SKM-1 (cell line): ENCODE data around the gene SHMT2.

Experiments
- DNase-seq: peaks from one replicate; lab custom pipeline; 2025; ENCODE audit not compliant: unreplicated experiment; lab: John Stamatoyannopoulos, UW

SHMT2 gene

DNA sequence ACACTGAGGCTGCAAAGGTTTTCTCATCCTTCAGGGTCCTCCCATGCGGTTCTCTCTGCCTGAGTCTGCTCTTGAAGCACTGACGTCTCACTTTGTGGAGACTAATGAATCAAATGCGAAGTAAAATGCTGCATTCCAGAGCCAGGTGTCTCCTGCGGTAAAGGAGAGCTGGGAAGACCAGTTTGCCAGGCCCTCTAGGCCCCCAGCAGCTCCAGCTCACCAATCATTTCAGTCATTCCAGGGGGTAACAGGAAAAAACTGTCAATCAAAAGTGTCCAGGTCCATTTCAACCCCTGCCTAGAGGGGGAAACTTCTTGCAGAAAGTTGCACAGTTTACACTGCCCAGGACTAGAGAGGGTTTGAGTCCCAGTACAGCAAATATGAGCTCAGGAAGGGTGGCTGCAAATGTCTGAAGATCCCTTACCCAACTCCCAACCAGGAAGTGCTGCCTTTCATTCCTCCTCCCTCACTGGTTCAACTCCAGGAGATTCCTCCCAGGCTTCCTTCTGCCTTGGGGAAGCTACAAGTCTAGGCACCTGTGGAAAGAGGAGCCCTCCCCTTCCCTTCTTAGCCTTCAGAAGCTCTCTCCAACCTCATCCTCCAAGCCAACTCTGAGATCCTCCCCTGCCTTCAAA, 15.6 kb upstream of the SHMT2 start:
- DNase-seq, result peak; percentile 8

- no peak for DNase-seq
Observed at GRCh38 chr12:57214398-57214781, 15.1 kb upstream of the SHMT2 start.

- DNase-seq, result no peak
Observed at GRCh38 chr12:57215065-57215464, 14.4 kb upstream of the SHMT2 start.

DNA sequence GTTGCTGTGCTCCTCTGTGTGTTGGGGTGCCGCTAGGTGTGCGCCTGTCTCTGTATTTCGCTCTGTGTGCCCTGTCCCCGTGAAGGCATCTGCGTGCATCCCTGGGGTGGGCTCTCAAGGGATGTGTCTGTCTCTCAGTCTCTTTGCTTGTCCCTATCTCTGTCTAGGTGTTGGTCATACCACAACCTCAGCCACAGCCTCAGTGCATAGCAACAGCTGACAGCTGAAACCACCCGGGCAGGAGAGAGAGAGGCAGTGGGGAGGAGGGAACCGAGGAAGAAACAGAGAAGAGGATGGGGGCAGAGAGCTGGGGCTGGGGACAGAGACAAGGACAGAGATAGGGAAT, 13.9 kb upstream of the SHMT2 start:
- no peak for DNase-seq

DNA sequence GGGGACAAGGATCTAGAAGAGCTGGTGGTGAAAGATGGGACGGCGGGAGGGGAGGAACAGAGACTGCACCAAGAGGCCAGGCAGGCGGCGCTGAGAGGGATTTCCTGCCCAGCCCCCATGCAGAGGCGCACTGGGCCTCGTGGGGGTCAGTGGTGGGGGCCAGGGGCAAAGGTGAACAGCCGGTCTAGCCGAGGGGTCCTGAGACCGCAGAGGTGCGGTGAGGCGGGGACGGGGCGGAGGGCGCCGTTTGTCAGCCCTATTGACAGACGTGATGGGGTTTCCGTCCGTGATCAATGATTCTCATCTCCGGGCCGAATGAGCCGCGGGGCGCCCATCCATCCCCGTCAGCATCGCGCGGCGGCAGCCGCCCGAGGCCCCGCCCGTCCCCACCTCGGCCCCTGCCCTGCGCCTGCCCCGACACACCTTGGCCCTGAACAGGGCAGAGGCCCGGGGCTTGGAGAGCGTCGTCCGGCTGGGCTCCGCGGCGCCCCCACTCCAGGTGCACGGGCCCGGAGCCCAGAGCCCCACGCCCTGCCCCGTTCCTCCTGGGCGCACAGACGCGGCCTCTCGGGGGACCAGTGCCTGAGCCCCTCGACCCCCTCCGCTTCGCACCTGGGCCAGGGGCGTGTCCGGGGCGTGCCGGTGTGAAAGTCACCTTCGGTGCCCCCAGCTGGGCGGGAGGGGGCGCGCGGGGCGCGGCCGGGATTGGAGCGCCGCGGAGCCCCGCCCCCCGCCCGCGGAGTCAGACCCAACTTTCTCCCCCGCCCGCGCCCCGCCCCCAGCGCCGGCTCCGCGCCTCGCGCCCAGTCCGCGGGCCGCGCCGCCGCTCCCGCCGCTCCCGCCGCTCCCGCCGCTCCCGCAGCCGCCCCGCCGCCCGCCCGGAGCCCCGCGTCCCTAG, 13.2 kb upstream of the SHMT2 start, which contains the start of gene NXPH4:
Gene NXPH4 (plus strand): TSS at position 781 of the 898 bp plus-strand sequence. CDS start 176 bp downstream, outside the sequence.
- DNase-seq, result no peak

DNA sequence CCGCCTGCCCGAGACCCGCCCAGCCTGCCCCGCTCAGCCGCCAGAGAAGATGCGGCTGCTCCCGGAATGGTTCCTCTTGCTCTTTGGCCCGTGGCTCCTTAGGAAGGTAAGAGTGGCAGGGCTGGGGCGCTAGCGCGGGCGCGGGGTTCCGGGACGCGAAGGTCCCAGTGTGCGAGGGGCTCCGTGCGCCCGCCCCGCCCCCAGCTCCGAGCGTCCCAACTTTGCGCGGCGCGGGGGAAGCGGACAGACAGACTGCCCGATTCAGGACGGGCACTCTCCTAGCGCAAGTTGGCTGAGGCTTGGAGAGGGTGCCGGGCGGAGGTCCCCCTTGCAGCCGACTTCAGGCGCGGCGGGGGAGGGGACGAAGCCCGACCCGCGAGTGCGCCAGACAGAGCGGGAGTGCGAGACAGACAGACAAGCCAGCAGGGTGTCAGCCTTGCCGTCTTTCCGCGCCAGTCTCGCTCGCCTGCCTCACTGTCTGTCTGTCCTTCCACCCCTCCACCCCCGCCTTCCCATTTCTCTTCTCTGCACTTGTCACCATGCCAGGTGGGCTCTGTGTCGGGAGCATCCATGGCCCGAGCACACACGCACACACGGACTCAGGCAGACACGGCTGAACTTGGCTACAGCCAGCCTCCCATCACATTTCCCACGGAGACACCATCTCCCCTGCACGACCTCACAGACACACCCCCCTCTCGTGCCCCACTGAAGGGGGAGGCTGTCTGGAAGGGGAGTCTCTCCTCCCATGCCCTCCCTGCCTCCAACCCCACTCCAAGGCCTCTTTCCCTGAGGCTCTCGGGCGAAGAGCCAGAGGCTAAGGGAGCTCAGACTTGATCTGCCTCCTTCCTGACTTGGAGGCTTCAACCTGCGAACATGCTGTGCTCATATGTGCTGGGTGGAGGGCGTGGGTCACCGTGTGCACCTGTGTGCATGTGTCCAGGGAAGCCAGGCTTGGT, 12.3 kb upstream of the SHMT2 start:
- no peak for DNase-seq

DNA sequence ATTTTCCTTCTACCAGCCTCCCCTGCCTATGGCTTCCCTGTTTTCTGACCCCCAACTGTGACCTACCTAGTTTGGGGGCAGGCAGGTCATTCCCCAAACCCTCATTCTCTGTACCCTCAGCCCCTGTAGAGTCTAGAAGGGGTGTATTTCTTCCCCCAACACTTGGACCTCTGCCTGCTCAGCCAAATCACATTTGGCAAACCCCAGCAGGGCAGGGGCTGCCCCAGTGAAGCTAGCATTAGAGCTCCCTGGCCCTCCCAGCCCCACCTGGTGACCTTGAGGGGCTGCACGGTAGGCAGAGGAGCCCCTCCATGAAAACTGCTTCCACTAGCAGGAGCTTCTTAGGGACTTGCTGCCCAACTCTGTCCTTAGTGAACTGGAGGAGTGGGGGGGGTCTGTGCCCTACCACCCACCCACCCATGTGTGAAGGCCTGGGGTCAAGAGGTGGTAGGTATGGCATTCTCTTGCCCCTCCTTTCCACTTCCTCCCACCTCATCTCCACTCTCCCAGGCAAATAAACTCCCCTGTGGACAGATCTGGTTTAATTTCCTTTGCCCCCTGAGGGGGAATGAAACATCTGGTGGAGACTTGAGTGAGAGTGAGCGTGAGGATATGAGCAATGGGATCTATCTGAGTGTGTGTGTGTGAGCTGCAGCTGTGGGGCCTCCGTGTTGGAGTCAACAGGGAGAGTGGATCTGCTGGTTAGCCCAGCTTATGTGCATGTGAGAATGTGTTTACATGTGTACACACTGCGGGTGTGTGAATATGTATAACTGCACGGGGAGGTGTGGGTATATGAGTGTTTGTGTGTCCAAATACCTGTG, 11.3 kb upstream of the SHMT2 start:
- no peak for DNase-seq

- no peak for DNase-seq
Observed at GRCh38 chr12:57219205-57219992, 10.1 kb upstream of the SHMT2 start.

GRCh38 chr12:57219993-57220754, 9.3 kb upstream of the SHMT2 start:
- no peak for DNase-seq

GRCh38 chr12:57220770-57221168, 8.7 kb upstream of the SHMT2 start:
- DNase-seq, result no peak

GRCh38 chr12:57221169-57221917, 8.2 kb upstream of the SHMT2 start:
- DNase-seq, result no peak

DNA sequence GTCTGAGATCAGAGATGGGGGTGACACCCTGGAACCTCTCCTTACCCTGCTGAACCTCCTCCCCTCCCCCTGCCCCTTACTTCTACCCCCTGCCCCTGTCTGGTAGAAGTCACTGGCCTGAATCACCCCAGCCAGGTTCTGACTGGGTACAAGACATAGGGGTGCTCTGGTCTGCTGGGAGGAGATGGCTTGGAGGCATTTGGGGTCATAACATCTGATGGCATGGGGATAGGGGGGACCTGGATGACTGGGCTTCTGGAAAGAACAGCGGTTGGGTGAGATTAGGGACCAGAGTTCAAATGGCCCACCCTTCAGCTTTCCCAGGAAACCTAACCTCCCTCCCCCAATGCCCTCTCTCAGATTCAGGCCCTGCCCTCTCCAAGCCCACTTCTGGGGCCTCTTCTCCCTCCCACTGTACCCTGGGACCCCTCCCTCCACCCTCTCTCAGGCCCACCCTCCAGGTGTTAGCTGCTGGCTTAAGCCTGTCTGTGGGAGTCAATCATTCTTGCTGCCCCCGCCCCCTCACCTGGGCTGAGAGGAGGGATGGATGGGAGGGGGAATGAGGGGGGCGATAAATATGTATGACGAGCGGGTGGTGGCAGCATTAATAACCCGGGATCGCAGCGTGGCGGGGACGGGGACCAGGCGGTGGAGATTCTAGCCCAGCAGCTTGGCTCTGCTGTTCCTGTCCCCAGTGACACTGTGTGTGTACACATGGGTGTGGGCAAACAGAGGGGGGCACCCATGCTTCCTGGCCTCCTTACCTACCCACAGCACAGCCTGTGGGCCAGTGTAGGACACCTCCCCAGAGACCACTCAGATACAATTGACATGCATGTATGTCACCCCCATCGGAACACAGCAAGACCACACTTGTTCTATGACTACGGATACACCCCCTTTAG, 7.0 kb upstream of the SHMT2 start:
- DNase-seq, result no peak

DNA sequence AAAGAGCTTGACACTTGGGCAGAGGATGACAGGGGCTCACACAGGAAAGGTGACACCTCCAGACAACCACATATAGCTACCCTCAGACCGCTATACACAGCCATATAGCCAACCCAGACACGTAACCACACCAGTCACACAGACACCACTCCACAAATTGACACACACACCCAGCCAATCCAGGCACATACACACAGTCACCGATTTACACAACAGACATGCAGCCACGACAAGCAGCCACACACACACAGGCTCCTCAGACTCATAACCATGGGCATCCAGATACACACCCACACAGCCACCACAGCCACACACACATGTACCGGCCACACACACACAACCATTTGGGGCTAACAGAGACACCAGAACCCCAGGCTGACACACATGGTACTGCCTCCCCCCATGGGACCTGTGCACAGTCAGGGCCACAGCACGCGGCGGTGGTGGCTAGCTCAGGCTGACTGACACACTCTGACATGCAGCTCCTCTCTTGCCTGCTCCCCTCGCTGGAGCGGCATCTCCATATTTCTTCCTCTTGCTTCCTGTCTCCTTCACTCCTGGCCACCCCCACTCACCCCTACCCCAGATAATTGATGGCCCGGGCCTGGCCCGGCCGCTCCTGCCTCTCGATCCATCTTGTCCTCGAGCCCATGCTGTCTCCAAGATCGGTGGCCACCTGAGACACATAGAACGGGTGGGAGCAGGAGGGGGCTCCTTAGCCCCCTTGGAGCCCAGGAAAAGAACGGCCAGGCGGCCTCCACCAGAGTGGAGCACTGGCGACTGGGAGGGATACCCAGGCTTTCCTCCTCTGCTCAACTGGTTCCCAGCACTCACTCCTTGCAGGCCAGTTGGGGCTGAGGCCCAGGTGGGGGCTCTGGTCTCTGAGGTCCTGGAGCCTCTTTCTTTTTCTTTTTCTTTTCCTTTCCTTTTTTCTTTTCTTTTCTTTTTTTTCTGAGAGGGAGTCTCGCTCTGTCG, 6.0 kb upstream of the SHMT2 start:
- DNase-seq, result no peak

DNA sequence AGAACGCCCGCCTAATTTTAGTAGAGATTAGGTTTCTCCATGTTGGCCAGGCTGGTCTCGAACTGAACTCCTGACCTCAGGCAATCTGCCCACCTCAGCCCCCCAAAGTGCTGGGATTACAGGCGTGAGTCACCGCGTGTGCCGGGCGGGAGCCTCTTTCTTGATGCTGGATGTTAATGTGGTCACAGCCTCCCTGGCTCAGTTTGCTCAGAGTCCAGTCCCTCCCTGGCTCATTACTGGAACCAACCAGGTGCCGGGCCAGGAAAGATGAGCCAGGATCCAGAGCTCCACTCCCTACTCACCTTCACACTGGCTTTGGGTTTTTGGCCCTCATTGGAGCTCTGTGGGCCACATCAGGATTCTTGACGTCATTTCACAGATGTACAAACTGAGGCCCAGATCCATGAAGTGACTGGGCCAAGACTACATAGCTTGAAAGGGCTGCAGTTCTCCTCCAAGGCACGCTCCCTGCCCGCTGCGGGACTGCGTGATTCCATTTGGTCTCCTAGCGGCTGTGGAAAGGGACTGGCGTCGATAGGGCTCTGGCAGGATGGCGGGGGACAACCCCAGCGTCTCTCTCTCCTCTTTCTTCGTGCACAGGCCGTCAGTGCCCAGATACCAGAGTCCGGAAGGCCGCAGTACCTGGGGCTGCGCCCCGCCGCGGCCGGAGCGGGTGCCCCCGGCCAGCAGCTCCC, 5.1 kb upstream of the SHMT2 start:
- DNase-seq, result no peak

DNA sequence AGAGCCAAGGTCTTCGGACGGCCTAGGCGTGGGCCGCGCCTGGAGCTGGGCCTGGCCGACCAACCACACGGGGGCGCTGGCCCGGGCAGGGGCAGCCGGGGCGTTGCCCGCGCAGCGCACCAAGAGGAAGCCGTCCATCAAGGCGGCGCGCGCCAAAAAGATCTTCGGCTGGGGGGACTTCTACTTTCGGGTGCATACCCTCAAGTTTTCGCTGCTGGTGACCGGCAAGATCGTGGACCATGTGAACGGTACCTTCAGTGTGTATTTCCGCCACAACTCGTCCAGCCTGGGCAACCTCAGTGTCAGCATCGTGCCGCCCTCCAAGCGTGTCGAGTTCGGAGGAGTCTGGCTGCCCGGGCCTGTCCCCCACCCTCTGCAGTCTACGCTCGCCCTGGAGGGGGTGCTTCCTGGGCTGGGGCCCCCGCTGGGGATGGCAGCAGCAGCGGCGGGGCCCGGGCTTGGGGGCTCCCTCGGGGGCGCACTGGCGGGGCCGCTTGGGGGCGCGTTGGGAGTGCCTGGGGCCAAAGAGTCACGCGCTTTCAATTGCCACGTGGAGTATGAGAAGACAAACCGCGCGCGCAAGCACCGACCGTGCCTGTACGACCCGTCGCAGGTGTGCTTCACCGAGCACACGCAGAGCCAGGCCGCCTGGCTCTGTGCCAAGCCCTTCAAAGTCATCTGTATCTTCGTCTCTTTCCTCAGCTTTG, 4.4 kb upstream of the SHMT2 start:
- DNase-seq, result no peak
